BE2C (cell line): ENCODE measurements around the gene UBB.

Experiments used
- DNase-seq: peaks from one replicate; pipeline ENCODE4 v3.0.0-alpha.2; 2020
- H3K27me3 ChIP-seq: fragments of 250-450 bp; sonication (Bioruptor Pico); 2 replicates; pipeline ENCODE4 v1.5.1; 2020; ENCODE audit warnings: mild to moderate bottlenecking
- H3K36me3 ChIP-seq: fragments of 250-450 bp; sonication (Bioruptor Pico); 2 replicates; pipeline ENCODE4 v1.5.1; 2020; ENCODE audit warnings: mild to moderate bottlenecking
- H3K4me1 ChIP-seq: fragments of 250-450 bp; sonication (Bioruptor Pico); 2 replicates; pipeline ENCODE4 v1.5.1; 2020
- H3K4me3 ChIP-seq: 2 replicates; pipeline ENCODE4 v1.5.1; 2011; ENCODE audit warnings: low read depth, low read length
- H3K9me3 ChIP-seq: fragments of 250-450 bp; sonication (Bioruptor Pico); 2 replicates; pipeline ENCODE4 v1.5.1; 2020
- CTCF ChIP-seq: IDR thresholded peaks from 2 replicates; pipeline ENCODE4 v1.5.1; 2012; ENCODE audit warnings: mild to moderate bottlenecking, low read depth, low read length

Gene UBB

DNA sequence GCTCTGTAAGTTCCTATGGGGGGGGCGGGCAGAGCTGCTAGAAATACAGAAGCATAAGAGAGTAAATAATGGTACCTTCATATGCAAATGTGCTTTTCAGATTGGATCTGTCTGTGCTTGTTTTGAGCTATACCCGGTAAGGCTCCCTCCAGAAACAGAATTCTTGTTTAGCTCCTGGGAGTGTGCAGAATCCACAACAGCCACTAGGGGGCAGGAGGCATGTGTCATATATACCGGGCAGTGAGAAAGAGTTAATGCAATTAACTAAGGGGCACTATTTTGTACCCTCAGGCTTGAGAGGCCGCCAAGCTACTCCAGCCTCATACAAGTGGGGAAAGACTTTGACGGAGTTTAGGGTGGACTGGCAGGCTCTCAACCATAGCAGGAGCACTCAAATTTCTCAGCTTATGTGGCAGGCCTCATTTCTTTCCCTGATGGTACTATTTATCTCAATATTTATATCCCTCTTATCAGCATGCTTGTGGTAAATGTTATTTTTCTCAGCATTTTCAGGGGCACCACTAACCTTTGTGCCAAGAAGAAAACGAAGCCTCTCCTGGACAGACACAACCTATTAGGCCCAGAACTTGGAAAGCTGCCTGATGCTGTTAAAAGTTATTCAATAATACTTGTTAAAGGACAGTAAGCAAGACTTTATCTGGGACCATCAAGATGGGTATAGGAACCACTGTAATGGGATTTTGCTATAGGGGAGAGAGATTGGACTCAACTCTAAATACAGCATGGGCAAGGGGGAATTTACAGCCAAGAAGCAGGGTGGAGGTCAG lies 16.9 kb upstream of the UBB start:
- no peaks in the 10 kb centered on the region for H3K9me3 ChIP-seq
- no peaks in the 10 kb centered on the region for H3K36me3 ChIP-seq
- TF ChIP-seq CTCF, result peak; percentile 88
- H3K27me3 ChIP-seq, result no peaks in the 10 kb centered on the region
- no peak overlapping the region for H3K4me3 ChIP-seq
- H3K4me1 ChIP-seq, result peaks cover 5% of the 10 kb centered on the region; the same call in 1 of the 2 replicates
- peak; percentile 62 for DNase-seq

DNA sequence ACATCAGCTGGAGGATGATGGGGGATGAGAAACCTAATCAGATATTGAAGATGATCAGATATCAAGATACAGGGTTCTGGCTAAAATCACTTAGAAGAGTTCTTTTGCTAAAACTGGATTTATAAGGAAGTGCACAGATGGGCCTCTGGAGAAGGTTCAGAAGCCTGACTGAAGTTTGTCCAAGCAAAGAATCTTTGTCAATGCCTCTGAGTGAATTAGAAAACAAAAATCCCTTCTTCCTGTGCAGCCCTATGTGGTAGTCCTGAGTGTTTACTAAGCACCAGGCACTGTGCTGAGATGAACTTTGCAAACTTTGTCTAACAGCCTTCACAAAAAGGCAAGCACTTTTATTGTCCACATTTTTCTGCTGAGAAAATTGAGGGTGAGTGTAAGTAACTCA lies 16.3 kb upstream of the UBB start:
- Histone ChIP-seq H3K36me3 (no peaks in the 10 kb centered on the region), H3K27me3 (no peaks in the 10 kb centered on the region), H3K4me1 (peaks cover 5% of the 10 kb centered on the region; the same call in 1 of the 2 replicates), H3K4me3 (no peak overlapping the region), H3K9me3 (no peaks in the 10 kb centered on the region)
- no peak for TF ChIP-seq CTCF
- no peak for DNase-seq

DNA sequence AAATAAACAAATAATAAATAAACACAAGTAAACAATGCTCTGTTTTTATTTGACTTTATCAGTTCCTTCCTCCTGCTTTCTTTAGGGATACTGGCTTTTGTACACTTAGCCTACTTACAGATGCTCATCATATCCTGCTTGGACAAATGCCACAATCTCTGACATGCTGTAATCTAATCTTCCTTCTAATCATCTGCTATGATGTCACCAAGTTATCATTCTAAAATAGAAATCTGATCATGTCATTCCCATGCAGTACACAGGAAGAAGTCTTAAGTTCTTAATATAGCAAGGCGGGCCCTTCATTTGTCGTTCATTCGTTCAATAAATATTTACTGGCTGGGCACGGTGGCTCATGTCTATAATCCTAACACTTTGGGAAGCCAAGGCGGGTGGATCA lies 9.1 kb upstream of the UBB start:
- Histone ChIP-seq H3K9me3 (no peaks in the 10 kb centered on the region), H3K4me3 (no peak overlapping the region), H3K4me1 (no peaks in the 10 kb centered on the region), H3K27me3 (no peaks in the 10 kb centered on the region), H3K36me3 (no peaks in the 10 kb centered on the region)
- DNase-seq, result no peak
- no peak for TF ChIP-seq CTCF

- no peak for DNase-seq
- no peaks in the 10 kb centered on the region for H3K4me1 ChIP-seq
- no peak for TF ChIP-seq CTCF
- no peaks in the 10 kb centered on the region for H3K36me3 ChIP-seq
- H3K27me3 ChIP-seq, result no peaks in the 10 kb centered on the region
- no peak overlapping the region for H3K4me3 ChIP-seq
- no peaks in the 10 kb centered on the region for H3K9me3 ChIP-seq
These were observed 6.5 kb upstream of the UBB start for GRCh38 chr17:16374146-16374938.

DNA sequence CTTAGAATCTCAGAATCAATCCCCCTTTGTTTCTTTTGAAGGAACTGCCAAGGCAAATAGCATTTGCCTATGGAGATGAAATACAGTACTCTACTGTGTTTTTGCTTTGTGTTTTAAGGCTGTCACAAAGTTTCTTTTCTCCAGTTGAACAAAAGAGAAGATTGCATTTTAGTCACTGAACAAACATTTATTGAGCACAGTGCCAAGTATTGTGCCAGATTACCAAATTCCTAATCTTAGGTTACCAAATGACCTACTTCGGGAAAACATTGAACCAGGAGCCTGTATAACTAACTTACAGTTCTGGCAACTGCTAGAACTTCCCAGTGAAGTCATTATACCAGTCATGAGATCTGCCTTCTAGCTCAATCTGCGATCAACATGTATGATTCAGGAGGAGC lies 3.0 kb upstream of the UBB start:
- no peak for DNase-seq
- no peaks in the 10 kb centered on the region for H3K4me1 ChIP-seq
- H3K36me3 ChIP-seq, result peaks cover 5% of the 10 kb centered on the region
- no peak overlapping the region for H3K4me3 ChIP-seq
- H3K27me3 ChIP-seq, result no peaks in the 10 kb centered on the region
- no peak for TF ChIP-seq CTCF
- no peaks in the 10 kb centered on the region for H3K9me3 ChIP-seq
